ENCODE data around the gene NFAT5. TPM values are rescaled to one million over a fixed set of nuclear protein-coding genes. Genes with fewer than 3 reads are reported as not detected.

Gene NFAT5
- total RNA-seq, 1 experiment from 2014 or later, result 21.0 TPM

- Histone ChIP-seq H3K4me1 (ENCODE audit: insufficient read depth, low read length) (no peaks in the 10 kb centered on the region), H3K23ac (ENCODE audit: insufficient read length, low read depth, low read length) (no peak overlapping the region), H3K18ac (ENCODE audit: insufficient read length, low read depth, low read length) (no peak overlapping the region), H3K9ac (ENCODE audit: extremely low read depth, insufficient read length, low read length) (no peak overlapping the region), H2BK5ac (ENCODE audit: insufficient read length, low read length) (no peak overlapping the region), H4K91ac (ENCODE audit: insufficient read length, low read depth, low read length) (no peak overlapping the region), H3K4me2 (ENCODE audit: insufficient read depth, insufficient read length, low read length) (no peak overlapping the region), H2BK120ac (ENCODE audit: low read depth, low read length, poor library complexity, severe bottlenecking) (no peak overlapping the region), H3K79me2 (ENCODE audit: insufficient read depth, low read length) (no peaks in the 10 kb centered on the region), H2BK20ac (ENCODE audit: low read depth, low read length, poor library complexity, severe bottlenecking) (no peak overlapping the region), H3K23me2 (ENCODE audit: insufficient read length, low read depth, low read length, poor library complexity, severe bottlenecking) (no peaks in the 10 kb centered on the region), H4K5ac (ENCODE audit: insufficient read length, low read depth, low read length) (no peak overlapping the region), H3T11ph (ENCODE audit: low read length) (no peak overlapping the region), H2AFZ (ENCODE audit: low read length) (no peak overlapping the region), H4K20me1 (ENCODE audit: control insufficient read depth, insufficient read depth, insufficient read length) (no peaks in the 10 kb centered on the region), H3K56ac (ENCODE audit: insufficient read length, low read depth, low read length) (no peak overlapping the region), H3K14ac (ENCODE audit: insufficient read depth, low read length) (no peak overlapping the region), H2BK15ac (ENCODE audit: low read depth, low read length) (no peak overlapping the region), H3K79me1 (ENCODE audit: insufficient read depth, low read depth, low read length, poor library complexity, severe bottlenecking) (no peaks in the 10 kb centered on the region), H3K27ac (ENCODE audit: insufficient read length, low read depth, low read length) (no peak overlapping the region), H2AK5ac (ENCODE audit: insufficient read length, low read length) (no peak overlapping the region), H3K9me3 (ENCODE audit: control insufficient read depth, low read depth, low read length) (no peaks in the 10 kb centered on the region), H3K4ac (ENCODE audit: low read depth, low read length) (no peak overlapping the region), H4K8ac (replicated peaks; ENCODE audit: insufficient read length, low read depth, low read length) (no peak overlapping the region), H3K27me3 (ENCODE audit: insufficient read depth, low read length) (no peaks in the 10 kb centered on the region), H2BK12ac (ENCODE audit: insufficient read length, low read depth, low read length) (no peak overlapping the region)
- Mint-ChIP-seq H3K4me3 (no peak overlapping the region), H3K36me3 (ENCODE audit: insufficient read depth in 1 of 3, low read depth in 3 of 3) (peaks cover 70 to 94% (median 92%) of the 10 kb centered on the region in 3 experiments), H3K4me1 (no peaks in the 10 kb centered on the region), H3K9me3 (no peaks in the 10 kb centered on the region), H3K27ac (peak overlapping the region in 1 of 3 experiments; percentile 5; a peak in 3 of 7 replicates), H3K27me3 (ENCODE audit: low read depth) (peaks cover 1% of the 10 kb centered on the region; the same call in 1 of the 2 replicates)
- no CpG with 5 or more reads among the region's 8 CpGs for WGBS (ENCODE audit: extremely low coverage, insufficient read length, low lambda C conversion rate)
- no peak for TF ChIP-seq CTCF (conservative IDR thresholded peaks at IDR 0.05)
- no peak for DNase-seq
Observed at GRCh38 chr16:69747115-69747514, 181.3 kb downstream of the NFAT5 start.

All from H9 (cell line).